Frontal cortex (tissue), 4 donors: ENCODE results near the gene PPA2. TPM values are rescaled to one million over a fixed set of nuclear protein-coding genes. Genes with fewer than 3 reads are reported as not detected.

ENCODE experiments used
- DNase-seq, 2 donors: peaks; one replicate each; pipeline ENCODE4 v3.0.0; 2012; ENCODE audit warnings: low spot score in 2 of 2
- FAIRE-seq: peaks from 2 replicates; lab custom pipeline; 2012; peaks lifted over from hg19 to GRCh38; lab: Jason Lieb, UNC
- small RNA-seq: library from RNA; depleted of rRNA; stranded (forward); fragments of <200 nt; gene quantifications from one replicate; pipeline ENCODE3, GENCODE V24; 2014
- total RNA-seq: library from RNA; depleted of rRNA; stranded (reverse); fragments of >200 nt; gene quantifications from one replicate; pipeline ENCODE4 v1.2.3, GENCODE V29; 2014
- donor health status: control.
- donor health status: control.
- donor health status: control.

PPA2 gene
- total RNA-seq, 1 donor from 2014 or later, result 76.6 TPM

DNA sequence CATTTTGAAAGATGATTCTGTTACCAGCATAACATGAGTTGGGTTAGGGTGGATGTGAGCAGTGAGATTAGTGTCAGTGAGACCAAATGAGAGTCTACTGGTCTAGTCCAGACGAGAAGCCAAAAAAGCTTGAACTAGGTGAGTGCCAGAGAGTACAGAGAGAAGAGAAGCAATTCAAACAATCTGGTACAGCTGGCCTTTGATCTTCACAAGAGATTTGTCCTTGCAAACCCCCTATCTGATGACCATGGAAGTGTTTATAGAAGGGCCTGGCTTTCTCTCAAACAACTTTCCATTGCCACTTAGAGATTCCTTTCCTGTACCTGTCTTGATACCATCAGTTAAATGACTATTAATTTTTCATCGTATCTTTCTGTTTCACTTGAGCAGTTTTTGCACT is 128.5 kb downstream of the PPA2 start:
- FAIRE-seq (no peak), DNase-seq (no peak)

DNA sequence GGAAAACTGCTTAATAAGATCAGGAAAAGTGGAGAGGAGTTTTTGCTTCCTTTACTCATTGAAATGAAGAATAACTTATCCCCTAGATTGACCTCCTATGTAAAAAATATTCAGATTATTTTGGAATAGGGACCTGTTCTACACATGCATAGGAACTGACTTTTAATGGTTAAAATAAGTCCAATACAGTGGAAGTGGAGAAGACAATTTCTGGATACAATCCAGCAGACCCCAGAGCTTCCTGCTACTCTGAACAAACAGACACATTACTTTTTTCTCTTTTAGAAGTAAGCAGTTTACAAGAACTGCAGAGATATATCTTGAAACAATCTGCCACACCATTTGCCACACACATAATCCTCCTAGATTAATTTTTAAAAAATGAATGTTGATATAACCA is 129.7 kb downstream of the PPA2 start:
- no peak for FAIRE-seq
- no peak for DNase-seq

DNA sequence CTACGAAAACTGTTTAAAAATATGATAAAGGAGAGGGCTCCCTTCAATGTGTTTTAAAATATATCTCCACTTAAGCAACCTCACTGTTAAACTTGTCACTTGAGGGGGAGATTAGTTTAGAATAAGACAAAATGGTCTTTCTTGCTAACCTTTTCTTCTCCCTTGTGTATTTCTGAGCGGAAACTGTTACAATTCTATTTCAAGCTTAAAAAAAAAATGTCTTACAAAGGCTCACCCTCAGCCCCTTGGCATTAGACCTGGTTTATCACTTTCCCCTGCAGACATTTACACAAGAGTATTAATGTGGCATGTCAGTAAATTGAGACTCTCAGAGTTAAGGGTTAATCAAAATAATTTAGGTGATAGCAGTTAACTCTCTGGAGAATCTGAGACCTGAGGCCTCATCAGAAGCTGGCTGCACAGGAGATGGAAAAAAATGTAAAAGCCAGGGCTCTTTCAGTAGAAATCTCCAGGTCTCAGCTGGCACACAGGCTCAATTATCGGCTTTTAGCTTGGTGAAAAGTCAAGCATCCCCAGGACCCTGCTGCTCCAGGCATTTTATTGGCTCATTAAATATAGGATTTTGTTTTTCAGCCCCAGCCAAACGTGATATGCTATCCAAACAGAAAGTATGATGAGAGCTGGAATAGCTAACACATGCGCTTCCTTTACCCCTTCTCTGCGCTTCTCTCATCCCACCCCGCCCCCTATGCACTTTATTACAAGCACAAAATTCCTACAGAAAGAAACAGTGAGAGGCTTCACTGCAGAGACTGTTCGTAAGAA is 130.5 kb downstream of the PPA2 start:
- no peak for FAIRE-seq
- no peak for DNase-seq

DNA sequence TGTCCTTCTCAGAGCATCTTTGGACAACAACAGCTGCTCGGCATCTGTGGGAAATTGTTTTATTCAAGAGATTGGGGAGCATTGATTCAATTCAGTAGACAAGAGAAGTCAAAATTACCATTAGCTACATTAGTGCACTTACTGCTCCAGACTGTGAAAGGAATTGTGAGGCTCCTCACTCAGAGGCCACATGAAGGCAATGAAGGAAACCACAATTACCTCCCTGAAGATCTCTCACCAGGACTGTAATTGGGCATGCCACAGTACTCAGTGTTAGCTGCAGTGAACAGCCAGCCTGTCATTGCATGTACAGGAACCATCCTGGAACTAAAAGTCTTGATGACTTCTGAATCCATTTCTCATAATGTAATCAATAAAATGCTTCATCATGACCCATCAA is 144.8 kb downstream of the PPA2 start:
- FAIRE-seq (no peak), DNase-seq (no peak)

DNA sequence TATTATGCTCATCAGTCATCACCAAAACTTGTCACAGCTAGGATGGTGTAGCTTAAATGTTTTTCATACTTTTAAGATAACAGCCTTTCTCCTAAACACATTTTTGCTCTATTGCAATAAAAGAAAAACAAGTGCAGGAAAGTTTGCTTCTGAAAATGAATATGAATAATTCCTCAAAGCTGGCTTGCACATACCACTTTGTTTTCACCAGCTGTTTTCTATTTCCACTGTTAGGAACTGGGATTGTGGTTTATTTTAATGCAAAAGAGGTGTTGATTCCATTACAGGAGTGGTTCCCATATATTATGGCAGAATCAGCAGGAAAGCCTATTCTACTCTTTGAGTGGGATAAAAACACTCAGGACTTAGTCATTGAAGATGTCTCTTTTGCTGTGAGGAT is 145.9 kb downstream of the PPA2 start:
- FAIRE-seq, result no peak

DNA sequence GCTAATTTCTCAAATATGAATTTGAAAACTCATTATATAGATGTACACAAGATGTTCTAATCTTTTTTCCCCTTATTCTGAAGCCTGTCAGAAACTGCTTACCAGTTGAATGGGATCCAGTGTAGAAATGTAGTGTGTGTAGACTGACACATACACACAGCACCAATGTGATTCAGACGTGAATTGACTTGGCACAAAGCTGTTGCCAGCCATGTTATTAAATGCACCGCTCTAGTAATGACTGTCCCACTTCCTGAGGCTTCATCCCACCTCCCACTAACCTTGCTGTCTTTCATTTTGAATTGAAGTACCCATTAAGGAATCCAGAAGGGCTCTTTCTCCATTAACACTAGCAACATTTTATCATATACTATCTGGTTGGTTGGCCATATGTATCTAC is 146.6 kb downstream of the PPA2 start:
- FAIRE-seq, result no peak
- DNase-seq, result no peak

More for the DNA sequence above, 145.9 kb downstream of the PPA2 start:
- no peak for DNase-seq

Small RNAs within 50 kb of the gene (small RNA-seq; reads per million reads assigned to genes)
- gene RNU6-553P, result not detected

Other genes starting within 250 kb of the PPA2 start
- gene ARHGEF38, start 78.6 kb upstream of the PPA2 start, total RNA-seq, result under 0.01 TPM
- 36.7 TPM for gene INTS12, start 234.6 kb upstream of the PPA2 start, total RNA-seq
- 30.2 TPM for gene GSTCD, start 234.7 kb upstream of the PPA2 start, total RNA-seq